NCI-H2029 (cell line): ENCODE results near the gene ARHGEF10L.

Source experiments
- DNase-seq: peaks from one replicate; lab custom pipeline; 2025; lab: John Stamatoyannopoulos, UW

Gene ARHGEF10L

GRCh38 chr1:17550729-17551584, 11.5 kb downstream of the ARHGEF10L start:
- peak; percentile 32 for DNase-seq

- DNase-seq, result no peak
These were observed 12.3 kb downstream of the ARHGEF10L start for GRCh38 chr1:17551755-17552234.

GRCh38 chr1:17553975-17554700, 14.6 kb downstream of the ARHGEF10L start:
- no peak for DNase-seq

GRCh38 chr1:17554954-17555353, 15.5 kb downstream of the ARHGEF10L start:
- no peak for DNase-seq

GRCh38 chr1:17557986-17558385, 18.5 kb downstream of the ARHGEF10L start:
- no peak for DNase-seq

- DNase-seq, result no peak
These were observed 19.0 kb downstream of the ARHGEF10L start for GRCh38 chr1:17558541-17558940.

GRCh38 chr1:17558954-17559614, 19.6 kb downstream of the ARHGEF10L start:
- DNase-seq, result no peak

GRCh38 chr1:17559615-17560419, 20.3 kb downstream of the ARHGEF10L start:
- no peak for DNase-seq

- no peak for DNase-seq
These were observed 21.7 kb downstream of the ARHGEF10L start for GRCh38 chr1:17561247-17561548.

- DNase-seq, result no peak
These were observed 22.1 kb downstream of the ARHGEF10L start for GRCh38 chr1:17561561-17561985.

GRCh38 chr1:17562375-17562774, 22.9 kb downstream of the ARHGEF10L start:
- no peak for DNase-seq

- DNase-seq, result no peak
These were observed 24.2 kb downstream of the ARHGEF10L start for GRCh38 chr1:17563494-17564281.

- DNase-seq, result peak; percentile 82
These were observed 25.2 kb downstream of the ARHGEF10L start for GRCh38 chr1:17564458-17565393.

- no peak for DNase-seq
These were observed 26.2 kb downstream of the ARHGEF10L start for GRCh38 chr1:17565461-17566252.

GRCh38 chr1:17566417-17566816, 26.9 kb downstream of the ARHGEF10L start:
- DNase-seq, result no peak

- no peak for DNase-seq
These were observed 27.4 kb downstream of the ARHGEF10L start for GRCh38 chr1:17566892-17567291.

GRCh38 chr1:17567582-17567981, 28.1 kb downstream of the ARHGEF10L start:
- no peak for DNase-seq

- no peak for DNase-seq
These were observed 28.8 kb downstream of the ARHGEF10L start for GRCh38 chr1:17568014-17568900.
